K562 (cell line): ENCODE results near the gene GALNT9. TPM values are rescaled to one million over a fixed set of nuclear protein-coding genes. Genes with fewer than 3 reads are reported as not detected.
A peak's percentile ranks its signal among the peaks of the same experiment; 100 is the strongest.

ENCODE experiments used
- ATAC-seq: fragments of 200-7000 bp; cut with Tn5 transposase; 3 replicates; pipeline ENCODE4 v1.9.1; 2020; ENCODE audit warnings: moderate library complexity
- BruUV-seq: library from RNA; stranded (reverse); fragments of 400-500 nt; replicated peaks from 2 replicates; lab custom pipeline; 2021; lab: Mats Ljungman, UMichigan
- CTCF ChIA-PET: fragments of 300-600 bp; formaldehyde crosslinking; extraction: SDS; loops from one replicate; lab custom pipeline; 2021; ENCODE audit warnings: low intra/inter-chr PET ratio; lab: Yijun Ruan, JAX
- POLR2A ChIA-PET: fragments of 300-600, 350-650 bp; sonication (Branson Sonifier 250); formaldehyde crosslinking; extraction: SDS; loops from one replicate; lab custom pipeline; 2021; ENCODE audit warnings: antibody characterized with exemption, inconsistent platforms; lab: Yijun Ruan, JAX
- DNase-seq, 4 experiments: peaks; one replicate each; pipeline versions ENCODE4 v3.0.0 to v3.0.0-alpha.2; 2011 to 2018; ENCODE audit warnings: low spot score in 3 of 4, mixed read lengths in 3 of 4; ENCODE audit errors: extremely low read depth in 1 of 4
- FAIRE-seq: peaks from 2 replicates; lab custom pipeline; 2011; peaks lifted over from hg19 to GRCh38; lab: Jason Lieb, UNC
- H2AFZ ChIP-seq: 2 replicates; pipeline ENCODE4 v1.6.0; 2011; ENCODE audit warnings: low read depth, low read length, control low read depth, inconsistent platforms
- H3K27ac ChIP-seq: fragments of 200-600 bp; 3 replicates; pipeline ENCODE4 v1.8.0; 2011; ENCODE audit warnings: low read depth, mild to moderate bottlenecking, control low read depth, inconsistent platforms, low read length, moderate library complexity, mixed read lengths; ENCODE audit errors: extremely low read depth
- H3K27me3 ChIP-seq, 2 experiments: fragments of 300-600 bp in 1 of 2; 2 replicates in 1 of 2; 3 replicates in 1 of 2; pipeline versions ENCODE4 v1.6.0 to v1.8.0; 2011; ENCODE audit warnings: inconsistent platforms in 2 of 2, low read length in 2 of 2, mild to moderate bottlenecking in 1 of 2, mixed read lengths in 1 of 2, moderate library complexity in 1 of 2; ENCODE audit not compliant: control insufficient read depth in 2 of 2, insufficient read depth in 2 of 2
- H3K36me3 ChIP-seq: fragments of 300-600 bp; 3 replicates; pipeline ENCODE4 v1.8.0; 2011; ENCODE audit warnings: mild to moderate bottlenecking, low read length, inconsistent platforms; ENCODE audit not compliant: control insufficient read depth, insufficient read depth
- H3K4me1 ChIP-seq, 2 experiments: fragments of 200-600 bp in 1 of 2; replicated peaks in 1 of 2; 2 replicates in 1 of 2; 3 replicates in 1 of 2; pipeline versions ENCODE4 v1.5.1 to v1.8.0; 2011; ENCODE audit warnings: inconsistent platforms in 2 of 2, low read length in 2 of 2, mild to moderate bottlenecking in 1 of 2, mixed read lengths in 1 of 2, moderate library complexity in 1 of 2; ENCODE audit not compliant: control insufficient read depth in 2 of 2, insufficient read depth in 2 of 2
- H3K4me2 ChIP-seq: 2 replicates; pipeline ENCODE4 v1.6.1; 2011; ENCODE audit warnings: low read length, control low read depth, inconsistent platforms, mixed read lengths; ENCODE audit not compliant: insufficient read depth
- H3K4me3 ChIP-seq: fragments of 200-600 bp; sonication (generic), shearing (Covaris generic); 2 replicates; pipeline ENCODE4 v1.5.1; 2016; ENCODE audit warnings: control low read depth, inconsistent platforms
- H3K79me2 ChIP-seq: fragments of 200-600 bp; 3 replicates; pipeline ENCODE4 v1.8.0; 2011; ENCODE audit warnings: low read length, inconsistent platforms; ENCODE audit not compliant: control insufficient read depth, insufficient read depth
- H3K9ac ChIP-seq, 2 experiments: 2 replicates each; pipeline versions ENCODE4 v1.6.0 to v1.6.1; 2011; ENCODE audit warnings: low read depth in 2 of 2, low read length in 2 of 2, control low read depth in 1 of 2, inconsistent platforms in 1 of 2, mild to moderate bottlenecking in 1 of 2, mixed read lengths in 1 of 2; ENCODE audit not compliant: insufficient read depth in 1 of 2
- H3K9me1 ChIP-seq: one replicate; pipeline ENCODE4 v1.6.0; 2011; ENCODE audit warnings: inconsistent platforms, mild to moderate bottlenecking, low read length, moderate library complexity; ENCODE audit not compliant: control insufficient read depth, insufficient read depth
- H3K9me3 ChIP-seq: replicated peaks from 2 replicates; pipeline ENCODE4 v1.5.1; 2011; ENCODE audit warnings: low read depth, low read length, inconsistent platforms; ENCODE audit not compliant: control insufficient read depth, insufficient read depth
- H4K20me1 ChIP-seq: replicated peaks from 2 replicates; pipeline ENCODE4 v1.6.1; 2011; ENCODE audit warnings: low read length, inconsistent platforms, mixed read lengths; ENCODE audit not compliant: control insufficient read depth, insufficient read depth
- BCOR ChIP-seq: fragments of 450-650 bp; IDR thresholded peaks from 2 replicates; pipeline ENCODE4 v1.6.1; 2016
- CHD4 ChIP-seq: fragments of 200-600 bp; sonication (generic); IDR thresholded peaks from 3 replicates; pipeline ENCODE4 v1.6.1; 2012; ENCODE audit warnings: low read depth, mild to moderate bottlenecking, mixed read lengths, low read length, inconsistent platforms; ENCODE audit not compliant: insufficient read depth, insufficient replicate concordance, poor library complexity, severe bottlenecking
- ELF4 ChIP-seq: fragments of 450-650 bp; formaldehyde crosslinking; IDR thresholded peaks from 2 replicates; pipeline ENCODE4 v1.4.0; 2022; ENCODE audit warnings: missing genetic modification characterization
- FOS ChIP-seq: IDR thresholded peaks from 3 replicates; pipeline ENCODE4 v1.6.1; 2011; ENCODE audit not compliant: insufficient read length; ENCODE audit errors: extremely low read depth
- HDAC1 ChIP-seq, 2 experiments: fragments of 450-650 bp; IDR thresholded peaks; 2 replicates each; pipeline ENCODE4 v1.6.1; 2016 to 2017; ENCODE audit warnings: inconsistent platforms in 1 of 2, mild to moderate bottlenecking in 1 of 2, moderate library complexity in 1 of 2
- PHF20 ChIP-seq: fragments of 450-650 bp; IDR thresholded peaks from 2 replicates; pipeline ENCODE4 v1.6.1; 2018; ENCODE audit not compliant: partially characterized antibody
- POU5F1 ChIP-seq: fragments of 150-350 bp; IDR thresholded peaks from 2 replicates; pipeline ENCODE4 v1.6.1; 2014; ENCODE audit warnings: borderline replicate concordance, low read length, low read depth, mild to moderate bottlenecking; ENCODE audit not compliant: partially characterized antibody
- TSC22D4 ChIP-seq: fragments of 450-650 bp; IDR thresholded peaks from 2 replicates; pipeline ENCODE4 v1.6.1; 2016; ENCODE audit warnings: missing genetic modification characterization, missing biosample characterization, control low read depth
- WGBS: fragments of 100-300 bp; shearing (Covaris generic); methylation state at CpG from one replicate; pipeline ENCODE4 v1.1.6; 2016; ENCODE audit warnings: low coverage, mixed read lengths; ENCODE audit not compliant: insufficient coverage; ENCODE audit errors: missing lambda C conversion rate; 5-methylcytosine and 5-hydroxymethylcytosine counted together
- in situ Hi-C: fragments of 300-500 bp; cut with MboI; formaldehyde crosslinking; loops from 4 replicates; pipeline ENCODE4 v1.15.0; 2018; ENCODE audit warnings: inconsistent platforms, mixed read lengths
- intact Hi-C: fragments of 100-400 bp; cut with micrococcal nuclease; formaldehyde crosslinking; loops from 2 replicates; pipeline ENCODE4 v1.14.2; 2022
- polyA plus RNA-seq, 8 experiments: library from polyadenylated mRNA; depleted of rRNA in 4 of 8; stranded (reverse) in 5 of 8; unstranded in 3 of 8; fragments of >200 nt; fragmentation: Nextera tagmentation in 2 of 8; fragmentation: Illumina TruSeq in 1 of 8; extraction: Ambion mirVana in 2 of 8; extraction: Trizol in 1 of 8; gene quantifications; 2 replicates each; pipeline versions ENCODE4 v1.2.1 to v1.2.3, GENCODE V29; 2011 to 2014; ENCODE audit warnings: inconsistent platforms in 1 of 8, missing spikeins in 1 of 8
- total RNA-seq, 7 experiments: library from RNA; depleted of rRNA in 6 of 7; stranded (reverse); fragments of >200 nt in 6 of 7; fragmentation: Illumina TruSeq in 2 of 7; extraction: Trizol in 2 of 7; gene quantifications; 2 replicates each; pipeline versions ENCODE4 v1.2.1 to v1.2.3, GENCODE V29; 2011 to 2021; ENCODE audit warnings: low replicate concordance in 1 of 7
- TF ChIP-seq, protein P1 (sequence below): sonication (generic); formaldehyde crosslinking; IDR thresholded peaks from 2 replicates; pipeline ENCODE4 v1.8.0; 2022; ENCODE audit warnings: missing genetic modification reagents, mild to moderate bottlenecking, borderline replicate concordance
- TF ChIP-seq, protein P2 (sequence below): IDR thresholded peaks from 2 replicates; pipeline ENCODE4 v1.6.1; 2016; ENCODE audit warnings: missing genetic modification characterization, missing compliant biosample characterization
- TF ChIP-seq, protein P3 (sequence below): fragments of 450-650 bp; formaldehyde crosslinking; IDR thresholded peaks from 2 replicates; pipeline ENCODE4 v1.4.0; 2022; ENCODE audit warnings: missing genetic modification characterization
- TF ChIP-seq, protein P4 (sequence below): fragments of 450-650 bp; formaldehyde crosslinking; conservative IDR thresholded peaks from 2 replicates; pipeline ENCODE4 v1.4.0; 2022; ENCODE audit warnings: mild to moderate bottlenecking, missing genetic modification characterization

Gene GALNT9
- total and polyA plus RNA-seq, 9 of the 15 experiments (the other 6 are each of a cell fraction or from before 2014, with no cell fraction given) = not detected

DNA sequence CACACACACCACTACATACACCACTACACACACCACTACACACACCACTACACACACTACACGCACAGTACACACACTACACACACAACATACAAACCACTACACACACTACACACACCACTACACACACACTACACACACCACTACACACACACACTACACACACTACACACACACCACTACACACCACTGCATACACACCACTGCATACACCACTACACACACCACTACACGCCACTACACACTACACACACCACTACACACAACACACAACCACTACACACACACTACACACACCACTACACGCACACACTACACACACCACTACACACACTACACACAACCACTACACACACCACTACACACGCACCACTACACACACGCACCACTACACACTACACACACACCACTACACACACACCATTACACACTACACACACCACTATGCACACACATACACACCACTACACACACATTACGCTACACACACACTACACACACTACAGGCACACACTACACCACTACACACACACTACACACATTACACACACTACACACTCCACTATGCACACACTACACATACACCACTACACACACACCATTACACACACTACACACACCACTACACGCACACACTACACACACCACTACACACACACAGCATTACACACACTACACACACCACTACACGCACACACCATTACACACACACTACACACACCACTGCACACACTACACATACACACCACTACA, 172.6 kb downstream of the GALNT9 start:
- Histone ChIP-seq H3K9me1 (no peaks in the 10 kb centered on the region), H3K27ac (no peak overlapping the region; the same call in 2 of the 3 replicates), H3K9ac (no peak overlapping the region), H3K4me1 (peaks cover 0 to 47% of the 10 kb centered on the region in 2 experiments; a peak in 2 of 5 replicates), H3K4me2 (no peak overlapping the region; the same call in 1 of the 2 replicates), H3K9me3 (peaks cover 23% of the 10 kb centered on the region), H3K79me2 (no peaks in the 10 kb centered on the region), H2AFZ (no peak overlapping the region), H3K4me3 (no peak overlapping the region), H4K20me1 (no peaks in the 10 kb centered on the region; the same call in 1 of the 2 replicates), H3K27me3 (no peaks in the 10 kb centered on the region; a peak in 1 of 5 replicates), H3K36me3 (peaks cover 38% of the 10 kb centered on the region)
- intact Hi-C loops = loop anchor here (10.0 kb wide), 2 partner anchors 58 to 258 kb away; no protein-coding TSS in a partner anchor
- no peak for ATAC-seq
- BruUV-seq = no TSS peak
- FAIRE-seq = no peak
- WGBS = 71% methylated on average over 8 of the region's 8 CpGs
- in situ Hi-C loops = no loop called here
- DNase-seq = no peak
- POLR2A ChIA-PET = no interaction called here
- CTCF ChIA-PET = no interaction called here
- TF ChIP-seq HDAC1 (IDR thresholded peaks at IDR 0.05) = no peak
- no peak for TF ChIP-seq POU5F1
- no peak for TF ChIP-seq FOS
- TF ChIP-seq, protein P1, sequence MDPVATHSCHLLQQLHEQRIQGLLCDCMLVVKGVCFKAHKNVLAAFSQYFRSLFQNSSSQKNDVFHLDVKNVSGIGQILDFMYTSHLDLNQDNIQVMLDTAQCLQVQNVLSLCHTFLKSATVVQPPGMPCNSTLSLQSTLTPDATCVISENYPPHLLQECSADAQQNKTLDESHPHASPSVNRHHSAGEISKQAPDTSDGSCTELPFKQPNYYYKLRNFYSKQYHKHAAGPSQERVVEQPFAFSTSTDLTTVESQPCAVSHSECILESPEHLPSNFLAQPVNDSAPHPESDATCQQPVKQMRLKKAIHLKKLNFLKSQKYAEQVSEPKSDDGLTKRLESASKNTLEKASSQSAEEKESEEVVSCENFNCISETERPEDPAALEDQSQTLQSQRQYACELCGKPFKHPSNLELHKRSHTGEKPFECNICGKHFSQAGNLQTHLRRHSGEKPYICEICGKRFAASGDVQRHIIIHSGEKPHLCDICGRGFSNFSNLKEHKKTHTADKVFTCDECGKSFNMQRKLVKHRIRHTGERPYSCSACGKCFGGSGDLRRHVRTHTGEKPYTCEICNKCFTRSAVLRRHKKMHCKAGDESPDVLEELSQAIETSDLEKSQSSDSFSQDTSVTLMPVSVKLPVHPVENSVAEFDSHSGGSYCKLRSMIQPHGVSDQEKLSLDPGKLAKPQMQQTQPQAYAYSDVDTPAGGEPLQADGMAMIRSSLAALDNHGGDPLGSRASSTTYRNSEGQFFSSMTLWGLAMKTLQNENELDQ (CRISPR knock-in tag) = no peak
- TF ChIP-seq, protein P2, sequence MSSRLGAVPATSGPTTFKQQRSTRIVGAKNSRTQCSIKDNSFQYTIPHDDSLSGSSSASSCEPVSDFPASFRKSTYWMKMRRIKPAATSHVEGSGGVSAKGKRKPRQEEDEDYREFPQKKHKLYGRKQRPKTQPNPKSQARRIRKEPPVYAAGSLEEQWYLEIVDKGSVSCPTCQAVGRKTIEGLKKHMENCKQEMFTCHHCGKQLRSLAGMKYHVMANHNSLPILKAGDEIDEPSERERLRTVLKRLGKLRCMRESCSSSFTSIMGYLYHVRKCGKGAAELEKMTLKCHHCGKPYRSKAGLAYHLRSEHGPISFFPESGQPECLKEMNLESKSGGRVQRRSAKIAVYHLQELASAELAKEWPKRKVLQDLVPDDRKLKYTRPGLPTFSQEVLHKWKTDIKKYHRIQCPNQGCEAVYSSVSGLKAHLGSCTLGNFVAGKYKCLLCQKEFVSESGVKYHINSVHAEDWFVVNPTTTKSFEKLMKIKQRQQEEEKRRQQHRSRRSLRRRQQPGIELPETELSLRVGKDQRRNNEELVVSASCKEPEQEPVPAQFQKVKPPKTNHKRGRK = no peak
- 0 out of 2 replicates have a peak, but pooled peaks have one; percentile 22 for TF ChIP-seq ELF4
- TF ChIP-seq, protein P3, sequence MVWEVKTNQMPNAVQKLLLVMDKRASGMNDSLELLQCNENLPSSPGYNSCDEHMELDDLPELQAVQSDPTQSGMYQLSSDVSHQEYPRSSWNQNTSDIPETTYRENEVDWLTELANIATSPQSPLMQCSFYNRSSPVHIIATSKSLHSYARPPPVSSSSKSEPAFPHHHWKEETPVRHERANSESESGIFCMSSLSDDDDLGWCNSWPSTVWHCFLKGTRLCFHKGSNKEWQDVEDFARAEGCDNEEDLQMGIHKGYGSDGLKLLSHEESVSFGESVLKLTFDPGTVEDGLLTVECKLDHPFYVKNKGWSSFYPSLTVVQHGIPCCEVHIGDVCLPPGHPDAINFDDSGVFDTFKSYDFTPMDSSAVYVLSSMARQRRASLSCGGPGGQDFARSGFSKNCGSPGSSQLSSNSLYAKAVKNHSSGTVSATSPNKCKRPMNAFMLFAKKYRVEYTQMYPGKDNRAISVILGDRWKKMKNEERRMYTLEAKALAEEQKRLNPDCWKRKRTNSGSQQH (CRISPR knock-in tag) = 0 out of 2 replicates have a peak, but pooled peaks have one; percentile 34
- TF ChIP-seq BCOR = 0 out of 2 replicates have a peak, but pooled peaks have one; percentile 12
- TF ChIP-seq, protein P4, sequence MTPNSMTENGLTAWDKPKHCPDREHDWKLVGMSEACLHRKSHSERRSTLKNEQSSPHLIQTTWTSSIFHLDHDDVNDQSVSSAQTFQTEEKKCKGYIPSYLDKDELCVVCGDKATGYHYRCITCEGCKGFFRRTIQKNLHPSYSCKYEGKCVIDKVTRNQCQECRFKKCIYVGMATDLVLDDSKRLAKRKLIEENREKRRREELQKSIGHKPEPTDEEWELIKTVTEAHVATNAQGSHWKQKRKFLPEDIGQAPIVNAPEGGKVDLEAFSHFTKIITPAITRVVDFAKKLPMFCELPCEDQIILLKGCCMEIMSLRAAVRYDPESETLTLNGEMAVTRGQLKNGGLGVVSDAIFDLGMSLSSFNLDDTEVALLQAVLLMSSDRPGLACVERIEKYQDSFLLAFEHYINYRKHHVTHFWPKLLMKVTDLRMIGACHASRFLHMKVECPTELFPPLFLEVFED (CRISPR knock-in tag) = 0 out of 2 replicates have a peak, but pooled peaks have one; percentile 48
- TF ChIP-seq PHF20 = peak; percentile 75
- peak; percentile 83 for TF ChIP-seq TSC22D4 (tag)
- peak; percentile 38 for TF ChIP-seq CHD4
